ENCODE measurements around the gene NEMP1.
A peak's percentile ranks its signal among the peaks of the same experiment; 100 is the strongest.
"Not testable (repeated sequence)": the region's sequence is repeated elsewhere in the genome, so short reads cannot be mapped to it uniquely, and the experiment has no call there.

NEMP1 gene

GRCh38 chr12:57091638-57092528 is 13.3 kb upstream of the NEMP1 start:
- no peak for DNase-seq

DNA sequence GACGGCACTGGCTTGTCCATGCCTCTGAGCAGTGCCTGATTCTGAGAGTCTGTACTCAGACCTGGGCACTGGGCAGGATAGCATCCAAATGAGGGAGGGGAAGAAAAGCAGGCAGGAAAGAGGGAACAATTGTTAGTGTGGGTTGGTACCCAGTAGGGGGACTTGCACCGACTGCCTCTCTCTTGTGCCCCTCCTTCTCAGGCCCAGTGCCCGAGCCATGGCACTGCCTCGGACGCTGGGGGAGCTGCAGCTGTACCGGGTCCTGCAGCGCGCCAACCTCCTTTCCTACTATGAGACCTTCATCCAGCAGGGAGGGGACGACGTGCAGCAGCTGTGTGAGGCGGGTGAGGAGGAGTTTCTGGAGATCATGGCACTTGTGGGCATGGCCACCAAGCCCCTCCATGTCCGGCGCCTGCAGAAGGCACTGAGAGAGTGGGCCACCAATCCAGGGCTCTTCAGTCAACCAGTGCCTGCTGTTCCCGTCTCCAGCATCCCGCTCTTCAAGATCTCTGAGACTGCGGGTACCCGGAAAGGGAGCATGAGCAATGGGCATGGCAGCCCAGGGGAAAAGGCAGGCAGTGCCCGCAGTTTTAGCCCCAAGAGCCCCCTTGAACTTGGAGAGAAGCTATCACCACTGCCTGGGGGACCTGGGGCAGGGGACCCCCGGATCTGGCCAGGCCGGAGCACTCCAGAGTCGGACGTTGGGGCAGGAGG is 12.5 kb upstream of the NEMP1 start:
- DNase-seq = peak in 43 of 56 donors; percentile 12 to 76 (median 45)

DNA sequence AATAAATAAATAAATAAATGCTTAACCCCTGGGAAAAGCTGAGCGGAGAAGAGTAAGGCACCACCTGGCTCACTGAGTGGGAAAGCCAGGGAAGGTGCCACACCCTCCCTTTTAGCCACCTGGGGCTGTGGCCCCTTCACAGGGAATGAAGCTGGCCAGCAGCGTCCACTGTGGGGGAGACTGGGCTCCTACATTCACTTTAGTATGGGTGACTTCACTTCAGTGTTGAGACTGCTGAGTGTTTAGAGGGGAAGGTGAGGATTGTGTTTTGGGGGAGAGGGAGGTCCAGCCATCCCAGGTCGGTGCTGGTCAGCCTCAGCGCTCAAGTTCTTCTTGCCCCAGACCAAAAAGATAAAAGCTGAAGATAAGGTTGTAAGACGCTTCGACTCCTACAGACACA is 11.9 kb upstream of the NEMP1 start:
- DNase-seq = no peak

DNA sequence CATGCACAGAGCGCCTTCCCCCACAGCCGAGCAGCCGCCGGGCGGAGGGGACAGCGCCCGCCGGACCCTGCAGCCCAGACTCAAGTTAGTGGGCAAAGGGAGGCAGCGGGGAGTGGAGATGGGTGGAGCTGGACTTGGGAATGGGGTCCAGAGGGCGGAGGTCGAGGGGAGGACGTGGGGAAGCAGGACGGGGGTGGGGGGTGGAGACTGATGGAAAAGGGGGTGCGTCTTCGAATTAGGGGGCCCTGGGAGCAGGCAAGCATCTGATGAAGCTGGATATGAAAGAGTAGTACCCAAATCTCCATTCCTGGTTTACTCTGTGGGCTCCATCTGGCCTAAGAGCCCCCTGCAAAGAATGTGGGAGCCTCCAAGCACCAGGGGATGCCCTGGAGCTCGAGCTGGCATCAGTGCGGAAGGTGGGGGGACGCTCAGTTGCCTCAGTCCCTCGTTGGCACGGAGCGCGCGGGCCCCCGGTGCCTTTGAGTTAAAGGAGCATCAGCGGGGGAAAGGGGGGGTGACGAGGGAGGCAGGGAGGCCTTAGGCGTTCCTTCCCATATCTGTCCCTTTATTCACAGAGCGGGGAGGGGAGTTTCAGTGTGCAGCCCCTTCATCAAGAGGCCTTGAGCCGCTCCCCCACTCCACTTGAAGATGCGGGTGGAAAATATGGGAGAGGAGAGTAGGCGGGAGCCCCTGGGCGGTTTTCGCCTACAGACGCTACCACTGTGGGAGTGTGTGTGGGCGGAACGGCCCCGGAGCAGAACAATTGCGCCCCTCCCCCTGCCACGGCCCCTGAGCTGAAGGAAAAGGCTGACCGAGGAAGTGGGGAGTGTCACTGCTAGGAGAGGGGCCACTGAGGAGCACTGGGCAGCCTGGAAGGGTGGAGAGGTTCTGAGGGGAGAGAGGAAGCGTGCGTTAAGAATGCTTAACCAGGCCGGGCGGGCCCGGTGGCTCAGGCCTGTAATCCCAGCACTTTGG is 11.0 kb upstream of the NEMP1 start:
- peak in 41 of 56 donors; percentile 22 to 77 (median 52) for DNase-seq

- peak in 55 of 56 donors; percentile 27 to 93 (median 82) for DNase-seq
These were observed 10.0 kb upstream of the NEMP1 start, which contains the start of gene NAB2 for GRCh38 chr12:57088354-57089270. NAB2 (plus strand) TSS chr12:57089114; CDS start chr12:57089272, 158 bp downstream.

GRCh38 chr12:57087691-57088353 is 9.2 kb upstream of the NEMP1 start:
- DNase-seq = peak in 30 of 56 donors; percentile 22 to 68 (median 46)

- DNase-seq = peak in 45 of 56 donors; percentile 23 to 84 (median 56)
These were observed 8.6 kb upstream of the NEMP1 start for GRCh38 chr12:57087010-57087690.

DNA sequence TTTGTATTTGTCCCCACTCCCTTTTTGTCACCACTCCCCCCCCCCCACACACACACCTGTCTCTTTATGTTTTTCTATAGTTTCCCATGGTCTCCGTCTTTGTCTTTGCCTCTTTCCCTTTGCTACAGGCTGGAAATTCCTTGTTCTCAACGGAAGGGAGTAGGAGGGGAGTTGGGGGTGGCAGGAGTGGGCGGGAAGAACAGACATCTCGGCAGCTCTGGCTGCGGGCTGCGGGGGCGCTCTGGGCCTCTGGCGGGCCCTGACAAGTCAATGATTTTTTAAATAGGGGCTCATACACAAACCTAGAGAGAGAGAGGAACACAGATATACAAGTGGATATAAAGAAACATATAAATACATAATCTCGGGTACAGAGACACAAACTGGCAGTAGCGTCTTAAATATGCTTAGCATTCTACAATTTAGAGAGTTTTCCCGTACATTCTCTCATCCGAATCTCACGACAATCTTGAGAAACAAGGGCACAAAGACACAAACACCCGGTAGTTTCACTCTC is 8.0 kb upstream of the NEMP1 start:
- DNase-seq = peak in 36 of 56 donors; percentile 14 to 59 (median 29)

GRCh38 chr12:57085999-57086492 is 7.5 kb upstream of the NEMP1 start:
- peak in 7 of 56 donors; percentile 12 to 53 (median 18) for DNase-seq

GRCh38 chr12:57080855-57081254 is 2.3 kb upstream of the NEMP1 start:
- no peak for DNase-seq

DNA sequence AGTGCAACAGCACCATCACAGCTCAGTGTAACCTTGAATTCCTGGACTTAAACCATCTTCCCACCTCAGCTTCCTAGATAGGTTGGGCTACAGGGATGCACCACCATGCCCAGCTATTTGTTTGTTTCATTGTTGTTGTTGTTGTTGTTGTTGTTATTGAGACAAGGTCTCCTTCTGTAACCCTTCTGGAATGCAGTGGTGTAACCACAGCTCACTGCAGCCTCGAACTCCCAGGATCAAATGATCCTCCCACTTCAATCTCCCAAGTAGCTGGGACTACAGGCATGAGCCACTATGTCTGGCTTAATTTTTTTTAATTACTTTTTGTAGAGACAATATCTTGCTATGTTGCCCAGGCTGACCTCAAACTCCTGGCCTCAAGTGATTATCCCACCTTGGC is 1.2 kb upstream of the NEMP1 start:
- DNase-seq = no peak

DNA sequence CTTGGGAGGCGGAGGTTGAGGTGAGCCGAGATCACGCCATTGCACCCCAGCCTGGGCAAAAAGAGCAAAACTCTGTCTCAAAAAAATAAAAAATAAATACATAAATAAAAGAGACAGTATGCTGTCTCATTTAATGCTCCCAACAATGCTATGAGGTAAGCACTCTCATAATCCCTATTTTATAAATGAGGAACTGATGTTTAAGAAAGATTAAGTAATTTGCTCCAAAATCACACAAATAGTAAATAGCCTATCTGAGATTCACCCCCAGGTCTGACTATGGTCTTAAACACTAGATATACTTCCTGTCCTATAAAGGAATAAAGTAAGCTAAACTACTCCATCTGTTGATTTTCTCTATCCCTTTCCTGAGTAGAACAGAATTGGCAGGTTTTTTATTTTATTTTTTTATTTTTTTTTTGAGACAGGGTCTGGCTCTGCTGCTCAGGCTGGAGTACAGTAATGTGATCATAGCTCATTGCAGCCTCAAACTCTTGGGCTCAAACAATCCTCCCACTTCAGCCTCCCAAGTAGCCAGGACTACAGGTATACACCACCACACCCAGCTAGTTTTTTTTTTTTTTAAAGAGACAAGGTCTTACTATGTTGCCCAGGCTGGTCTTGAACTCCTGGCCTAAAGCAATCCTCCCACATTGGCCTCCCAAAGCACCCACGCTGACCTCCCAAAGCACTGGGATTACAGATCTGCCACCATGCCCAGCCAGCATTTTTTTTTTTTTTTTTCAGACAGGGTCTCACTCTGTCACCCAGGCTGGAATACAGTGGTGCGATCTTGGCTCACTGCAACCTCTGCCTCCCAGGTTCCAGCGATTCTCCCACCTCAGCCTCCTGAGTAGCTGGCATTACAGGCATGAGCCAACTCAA is 4.8 kb downstream of the NEMP1 start:
- DNase-seq = not testable (repeated sequence)

DNA sequence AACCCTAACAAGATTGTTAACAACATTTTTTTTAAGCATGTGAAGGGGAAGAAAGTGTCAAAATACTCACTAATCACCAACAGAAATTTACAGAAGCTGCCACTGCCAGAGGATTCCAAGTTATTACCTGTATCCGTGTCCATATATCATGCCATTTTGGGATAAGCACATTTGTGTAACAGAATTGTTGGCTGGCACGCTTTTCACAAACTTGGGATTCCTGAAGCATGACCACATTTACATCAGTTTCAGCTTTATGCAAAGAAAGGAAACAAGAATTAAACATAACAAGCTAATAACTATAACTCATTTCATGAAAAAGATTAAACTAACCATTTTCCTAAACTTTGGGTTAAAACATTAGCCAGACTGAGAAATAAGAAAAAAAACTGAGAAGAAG is 5.9 kb downstream of the NEMP1 start:
- no peak for DNase-seq

- peak in 39 of 56 donors; percentile 8 to 82 (median 37) for DNase-seq
These were observed 9.1 kb downstream of the NEMP1 start for GRCh38 chr12:57069523-57069922.

DNA sequence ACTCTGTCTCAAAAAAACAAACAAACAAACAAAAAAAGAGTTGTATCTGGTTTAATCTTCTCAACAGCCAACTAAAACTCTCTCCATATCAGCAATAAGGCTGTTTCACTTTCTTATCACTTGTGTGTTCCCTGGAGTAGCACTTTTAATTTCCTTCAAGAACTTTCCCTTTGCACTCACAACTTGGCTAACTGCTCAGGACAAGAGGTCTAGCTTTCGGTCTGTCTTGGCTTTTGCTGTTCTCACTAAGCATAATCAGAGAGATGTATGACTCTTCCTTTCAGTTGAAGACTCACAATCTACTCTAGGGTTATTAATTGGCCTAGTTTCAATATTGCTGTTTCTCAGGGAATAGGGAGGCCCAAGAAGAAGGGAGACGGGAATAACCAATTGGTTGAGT is 12.3 kb downstream of the NEMP1 start:
- no peak for DNase-seq

DNA sequence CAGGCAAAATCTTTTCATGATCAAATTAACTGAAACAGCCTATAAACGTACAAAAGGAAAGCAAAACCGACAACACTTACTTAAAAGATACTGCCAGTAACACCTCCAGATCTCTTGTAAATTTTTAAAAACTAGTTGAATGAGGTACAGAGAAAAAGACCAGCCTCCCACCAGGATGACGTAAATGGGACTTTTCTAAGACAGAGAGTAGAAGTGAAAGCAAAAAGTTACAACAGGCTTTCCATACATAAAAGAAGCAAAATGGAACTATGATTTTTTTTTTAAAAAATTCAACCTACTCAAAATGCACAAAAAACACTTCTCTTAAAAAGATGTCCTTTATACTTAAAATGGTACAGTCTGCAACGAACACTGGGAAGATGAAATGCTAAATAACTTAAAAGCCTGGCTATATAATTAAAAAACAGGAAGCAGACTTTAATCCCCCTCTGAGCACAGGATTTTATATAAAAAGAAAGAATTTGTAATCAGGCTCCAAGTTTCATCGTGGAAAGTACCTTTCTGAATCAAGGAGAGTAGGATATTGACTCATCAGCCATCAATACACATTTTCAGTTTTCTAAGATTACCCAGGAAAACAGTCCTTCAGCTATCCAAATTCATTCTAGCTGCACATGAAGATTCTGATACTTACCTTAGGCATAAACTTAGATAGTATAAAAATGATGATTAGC is 14.5 kb downstream of the NEMP1 start:
- no peak for DNase-seq

DNA sequence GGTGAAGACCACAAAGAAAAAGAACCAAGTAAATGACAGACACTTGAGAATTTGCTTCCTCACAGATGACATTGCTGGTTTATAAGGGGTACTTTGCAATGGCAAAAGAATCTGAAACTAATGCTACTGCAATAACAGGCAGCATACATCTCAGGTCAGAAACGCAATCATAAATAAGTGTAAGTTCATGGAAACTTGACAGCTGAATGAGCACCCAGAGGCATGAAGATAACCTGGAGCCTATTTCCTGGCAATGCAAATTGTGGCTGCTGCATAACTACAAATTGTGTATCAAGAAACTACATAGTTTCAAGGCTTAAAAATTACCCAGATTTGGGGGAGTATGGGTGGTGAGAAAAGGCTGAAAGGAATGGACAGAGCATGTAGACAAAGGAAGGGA is 20.1 kb downstream of the NEMP1 start:
- DNase-seq = no peak

All from amygdala (tissue), 56 donors.